Left hindlimb (tissue), 1 donor: ENCODE data around the gene ZNF750.

Source experiments
- DNase-seq: peaks from one replicate; pipeline ENCODE4 v3.0.0-alpha.2; 2018

The ZNF750 gene

GRCh38 chr17:82859431-82860403 is 19.9 kb upstream of the ZNF750 start:
- DNase-seq, result peak; percentile 77

DNA sequence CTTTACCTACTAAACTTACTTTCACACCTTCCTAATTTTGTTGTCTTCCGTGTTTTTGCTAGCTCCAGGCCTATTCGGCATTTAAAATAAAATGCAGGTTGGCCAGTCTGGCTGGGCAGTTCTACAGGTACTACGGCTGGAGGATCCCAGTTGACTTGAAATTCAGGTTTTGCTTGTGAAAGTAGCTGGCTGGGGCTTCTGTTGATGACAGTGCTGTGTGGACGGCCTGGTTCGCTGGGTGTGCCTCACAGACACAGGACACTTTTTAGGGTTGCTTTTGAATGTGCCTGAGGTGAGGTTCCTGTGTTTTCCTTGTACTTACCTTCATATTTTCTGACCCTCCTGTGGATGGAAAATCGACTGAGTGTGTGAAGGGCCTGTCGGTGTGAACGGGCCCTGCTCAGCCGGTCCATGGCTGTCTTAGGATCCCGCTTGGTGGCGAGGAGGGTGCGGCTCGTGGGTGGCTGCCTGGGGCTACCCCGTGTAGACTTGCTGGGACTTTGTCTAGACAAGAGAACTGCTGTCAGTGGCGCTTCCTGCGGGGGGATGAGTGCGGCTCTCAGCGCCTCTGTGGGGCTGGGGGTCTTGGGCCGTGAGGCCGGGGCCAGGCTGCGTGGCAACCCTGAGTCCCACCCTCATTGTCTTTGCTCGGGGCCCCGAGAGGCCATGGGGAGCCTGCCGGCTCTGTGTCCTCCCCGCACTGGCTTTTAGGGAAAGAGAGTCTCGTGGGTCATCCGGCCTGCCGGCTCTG is 18.7 kb upstream of the ZNF750 start:
- peak; percentile 26 for DNase-seq

GRCh38 chr17:82856361-82856760 is 16.5 kb upstream of the ZNF750 start:
- DNase-seq, result no peak

DNA sequence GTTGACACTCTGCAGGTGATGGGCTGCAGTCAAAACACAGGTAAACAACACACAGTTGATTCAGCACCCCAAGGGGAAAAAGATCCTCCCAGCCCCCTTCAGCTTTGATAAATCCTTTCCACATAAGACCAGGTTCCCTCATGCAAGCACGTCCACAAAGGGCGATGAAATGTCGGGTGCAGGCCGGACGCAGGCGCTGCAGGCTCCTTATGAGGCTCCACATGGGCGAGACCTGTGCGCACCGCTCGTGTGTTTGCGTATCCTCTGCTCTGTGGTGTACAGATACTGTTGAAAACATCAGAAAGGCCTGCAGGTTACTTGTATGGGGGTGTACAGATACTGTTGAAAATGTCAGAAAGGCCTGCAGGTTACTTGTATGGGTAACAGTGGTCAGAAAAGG is 14.4 kb upstream of the ZNF750 start:
- DNase-seq, result peak; percentile 2

- peak; percentile 3 for DNase-seq
These were observed 11.6 kb upstream of the ZNF750 start for GRCh38 chr17:82851381-82851780.

DNA sequence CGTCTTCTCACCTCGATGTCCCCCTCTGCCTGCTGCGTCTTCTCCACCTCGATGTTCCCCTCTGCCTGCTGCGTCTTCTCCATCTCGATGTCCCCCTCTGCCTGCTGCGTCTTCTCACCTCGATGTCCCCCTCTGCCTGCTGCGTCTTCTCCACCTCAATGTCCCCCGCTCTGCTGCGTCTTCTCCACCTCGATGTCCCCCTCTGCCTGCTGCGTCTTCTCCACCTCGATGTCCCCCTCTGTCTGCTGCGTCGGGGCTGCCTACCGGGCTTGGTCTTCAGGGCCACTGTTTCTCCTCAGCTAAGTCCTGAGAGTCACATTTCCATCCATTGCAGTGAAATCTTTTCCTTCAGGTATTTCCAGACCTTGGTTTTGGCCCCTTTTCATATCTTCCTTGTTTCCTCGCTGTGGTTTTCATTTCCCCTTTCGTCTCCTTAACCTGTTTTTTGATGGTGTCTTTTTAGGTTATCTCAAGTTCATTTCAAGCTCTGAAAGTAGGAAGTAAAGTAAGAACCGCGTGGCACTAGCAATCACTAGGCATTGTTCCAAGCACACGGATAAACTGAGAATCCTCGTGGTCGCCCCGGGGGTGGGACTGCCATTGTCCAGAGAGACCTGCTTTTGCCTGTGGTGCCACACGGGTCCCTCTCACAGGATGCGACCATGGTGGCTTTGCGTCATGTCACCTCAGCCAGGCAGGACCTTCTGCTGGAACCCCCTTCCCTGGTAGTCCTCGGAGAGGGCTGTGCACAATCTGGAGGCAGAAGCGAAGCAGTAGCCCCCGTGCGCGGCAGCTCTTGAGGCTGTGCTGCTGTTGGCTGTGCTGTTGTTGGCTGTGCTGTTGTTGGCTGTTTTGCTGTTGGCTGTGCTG is 9.5 kb upstream of the ZNF750 start:
- no peak for DNase-seq

GRCh38 chr17:82848022-82848592 is 8.3 kb upstream of the ZNF750 start:
- peak; percentile 64 for DNase-seq

DNA sequence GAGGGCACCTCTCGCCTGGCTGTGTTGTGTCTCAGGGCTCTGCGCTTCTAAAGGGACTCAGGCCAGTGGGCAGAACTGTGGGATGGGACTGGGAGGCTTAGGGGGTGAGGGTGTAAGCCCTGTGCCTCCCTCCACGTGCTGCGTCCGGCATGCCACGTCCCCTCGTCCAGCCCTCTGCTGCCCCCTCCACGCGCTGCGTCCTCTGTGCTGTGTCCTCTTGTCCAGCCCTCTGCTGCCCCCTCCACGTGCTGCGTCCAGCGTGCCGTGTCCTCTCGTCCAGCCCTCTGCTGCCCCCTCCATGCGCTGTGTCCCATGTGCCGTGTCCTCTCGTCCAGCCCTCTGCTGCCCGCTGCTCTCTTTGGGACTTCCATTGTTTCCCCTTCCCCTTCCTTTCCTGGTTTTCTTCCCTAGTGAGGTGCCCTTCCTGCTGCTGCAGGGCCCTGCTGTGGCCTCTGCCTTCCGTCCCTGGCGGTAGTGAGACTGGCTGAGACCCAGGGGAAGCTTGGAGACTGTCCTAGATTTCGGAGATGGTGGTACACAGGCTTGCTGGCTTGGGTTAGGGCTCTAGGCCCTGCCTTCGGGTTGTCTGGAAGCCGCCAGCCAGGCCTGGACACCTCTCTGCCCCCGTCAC is 6.4 kb upstream of the ZNF750 start:
- no peak for DNase-seq

- DNase-seq, result peak; percentile 67
These were observed 5.5 kb upstream of the ZNF750 start for GRCh38 chr17:82845163-82845807.

DNA sequence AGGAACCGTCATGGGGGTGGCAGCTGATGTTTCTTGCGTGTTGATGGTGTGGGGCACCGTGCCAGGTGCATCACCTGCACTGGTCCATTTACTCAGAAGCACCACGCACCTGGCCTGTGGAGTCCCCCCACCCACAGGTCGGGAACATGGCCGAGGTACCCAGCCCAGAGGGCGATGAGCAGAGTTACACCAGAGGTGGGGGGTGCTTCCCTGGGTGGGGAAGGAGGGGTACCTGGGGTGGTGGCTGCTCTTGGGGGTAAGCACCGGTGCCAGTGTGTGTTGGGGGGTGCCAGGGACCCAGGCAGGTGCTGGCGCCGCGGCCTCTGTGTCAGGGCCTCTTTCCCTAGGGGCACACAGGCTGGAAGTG is 5.0 kb upstream of the ZNF750 start:
- no peak for DNase-seq

GRCh38 chr17:82843904-82844680 is 4.3 kb upstream of the ZNF750 start:
- no peak for DNase-seq

DNA sequence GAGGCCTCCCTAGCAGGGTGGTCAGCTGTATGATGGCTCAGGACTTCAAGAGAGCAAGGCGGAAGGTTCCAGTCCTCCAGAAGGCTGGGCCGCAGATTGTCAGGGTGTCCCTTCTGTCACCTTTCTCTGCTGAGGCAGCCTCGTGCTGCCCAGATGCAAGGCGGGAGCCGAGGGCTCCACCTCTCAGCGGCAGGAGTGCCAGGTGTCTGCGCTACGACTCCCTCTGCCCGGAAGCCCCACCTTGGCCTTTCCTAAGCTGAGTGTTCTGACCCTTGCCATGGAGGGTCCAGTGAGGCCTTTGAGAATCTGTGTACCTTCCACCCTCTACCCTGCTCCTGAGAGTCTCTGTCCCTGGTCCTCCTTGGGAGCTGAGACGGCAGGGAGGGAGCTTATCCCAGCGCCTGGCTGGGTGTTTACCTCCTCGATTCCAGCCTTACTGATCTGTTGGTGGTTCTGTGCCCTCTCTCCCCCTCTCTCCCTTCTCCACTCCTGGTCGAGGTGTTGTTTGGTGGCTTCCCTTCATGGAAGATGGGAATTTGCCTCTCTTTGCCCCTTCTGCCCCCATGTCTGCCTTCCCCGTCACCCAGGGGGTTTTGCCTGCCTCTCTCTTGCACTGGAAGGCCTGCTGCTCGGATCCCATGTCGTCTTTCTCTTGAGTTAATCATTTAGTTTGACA is 2.2 kb upstream of the ZNF750 start:
- DNase-seq, result no peak

GRCh38 chr17:82840431-82840831 is 609 bp upstream of the ZNF750 start:
- no peak for DNase-seq

- DNase-seq, result no peak
These were observed 1.3 kb downstream of the ZNF750 start for GRCh38 chr17:82838386-82839063.

- DNase-seq, result no peak
These were observed 2.1 kb downstream of the ZNF750 start for GRCh38 chr17:82837586-82838320.

DNA sequence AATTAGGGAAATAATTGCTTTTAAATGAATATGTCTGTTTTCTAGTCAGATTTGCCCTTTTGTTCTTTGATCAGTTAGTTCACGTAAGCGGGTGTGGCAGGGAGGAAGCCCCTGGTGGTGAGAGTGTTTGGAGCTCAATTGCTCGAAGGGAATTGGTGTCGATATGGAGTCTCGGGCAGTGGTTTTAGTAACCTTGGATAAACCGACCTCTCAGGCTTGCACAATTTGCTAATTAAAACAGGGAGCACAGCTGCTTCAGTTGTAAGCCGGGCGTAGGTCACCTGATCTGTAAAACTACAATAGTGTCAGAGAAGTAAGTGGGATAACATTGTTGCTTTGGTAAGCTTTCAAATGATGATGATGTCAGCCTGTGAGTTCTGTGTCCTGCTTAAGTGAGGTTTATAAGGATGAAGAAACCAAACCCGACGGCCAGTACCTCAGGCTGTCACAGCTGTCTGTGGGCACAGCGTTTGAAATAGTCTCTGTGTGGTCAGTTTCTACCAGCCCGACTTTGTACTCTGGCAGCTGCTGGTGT is 2.9 kb downstream of the ZNF750 start:
- no peak for DNase-seq

- no peak for DNase-seq
These were observed 3.9 kb downstream of the ZNF750 start for GRCh38 chr17:82835766-82836512.

GRCh38 chr17:82835122-82835521 is 4.7 kb downstream of the ZNF750 start:
- no peak for DNase-seq
